Kidney capillary endothelial cell (primary cell): ENCODE measurements around the gene PRKCZ.

Source experiments
- DNase-seq: peaks from one replicate; pipeline ENCODE4 v3.0.0-alpha.2; 2018; ENCODE audit warnings: low spot score

PRKCZ gene

DNA sequence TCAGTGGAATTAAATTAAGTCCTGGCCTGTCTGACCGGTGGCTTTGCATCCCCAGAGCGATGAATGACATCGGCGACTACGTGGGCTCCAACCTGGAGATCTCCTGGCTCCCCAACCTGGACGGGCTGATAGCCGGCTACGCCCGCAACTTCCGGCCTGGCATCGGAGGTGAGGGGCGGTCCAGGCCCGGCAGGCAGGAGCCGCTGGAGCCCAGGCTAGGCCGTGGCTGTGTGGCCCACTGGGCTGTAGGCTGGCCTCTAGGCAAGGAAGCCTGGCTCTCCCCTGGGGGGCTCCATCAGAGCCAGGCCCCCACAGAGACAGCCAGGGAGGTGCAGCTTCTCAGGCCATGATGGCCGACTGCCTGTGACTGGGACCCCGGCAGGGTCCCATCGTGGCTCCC is 25.3 kb upstream of the PRKCZ start:
- DNase-seq: no peak

DNA sequence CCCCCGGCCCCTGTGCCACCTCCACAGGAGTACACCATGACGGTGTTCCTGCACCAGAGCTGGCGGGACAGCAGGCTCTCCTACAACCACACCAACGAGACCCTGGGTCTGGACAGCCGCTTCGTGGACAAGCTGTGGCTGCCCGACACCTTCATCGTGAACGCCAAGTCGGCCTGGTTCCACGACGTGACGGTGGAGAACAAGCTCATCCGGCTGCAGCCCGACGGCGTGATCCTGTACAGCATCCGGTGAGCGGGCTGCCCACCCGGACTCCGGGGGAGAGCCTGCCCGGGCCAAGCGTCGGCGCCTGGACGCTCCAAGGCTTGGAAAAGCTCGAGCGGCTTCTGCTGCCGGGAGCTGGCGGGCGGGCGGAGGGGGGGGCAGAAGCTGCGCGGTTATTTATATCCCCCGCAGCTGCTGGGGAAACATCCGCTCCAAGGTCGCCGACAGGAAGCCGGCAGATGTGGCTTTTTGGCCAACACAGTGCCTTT is 24.7 kb upstream of the PRKCZ start:
- DNase-seq: peak; percentile 71

DNA sequence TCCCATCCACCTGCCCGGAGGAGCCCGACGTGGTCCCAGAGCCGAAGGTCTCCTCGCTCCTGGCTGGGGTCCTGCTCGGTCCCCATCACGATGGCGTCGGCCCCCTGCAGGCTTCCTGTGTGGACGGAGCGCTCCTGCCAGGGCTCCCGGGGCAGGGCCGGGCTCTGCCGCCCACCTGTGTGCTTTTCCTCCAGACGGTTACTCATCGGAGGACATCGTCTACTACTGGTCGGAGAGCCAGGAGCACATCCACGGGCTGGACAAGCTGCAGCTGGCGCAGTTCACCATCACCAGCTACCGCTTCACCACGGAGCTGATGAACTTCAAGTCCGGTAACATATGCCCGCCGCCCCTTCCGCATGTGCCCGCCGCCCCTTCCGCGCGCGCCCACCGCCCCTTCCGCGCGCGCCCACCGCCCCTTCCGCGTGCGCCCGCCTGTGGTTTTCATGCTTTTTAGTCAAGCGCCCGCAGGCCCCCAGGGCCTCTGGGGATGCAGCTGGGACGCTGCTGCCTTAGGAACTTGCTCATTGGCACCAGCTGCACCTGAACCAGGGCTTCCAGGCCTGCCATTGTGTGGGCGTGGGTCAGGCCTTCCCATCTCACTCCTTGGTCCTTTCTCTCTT is 22.1 kb upstream of the PRKCZ start:
- DNase-seq: no peak

DNA sequence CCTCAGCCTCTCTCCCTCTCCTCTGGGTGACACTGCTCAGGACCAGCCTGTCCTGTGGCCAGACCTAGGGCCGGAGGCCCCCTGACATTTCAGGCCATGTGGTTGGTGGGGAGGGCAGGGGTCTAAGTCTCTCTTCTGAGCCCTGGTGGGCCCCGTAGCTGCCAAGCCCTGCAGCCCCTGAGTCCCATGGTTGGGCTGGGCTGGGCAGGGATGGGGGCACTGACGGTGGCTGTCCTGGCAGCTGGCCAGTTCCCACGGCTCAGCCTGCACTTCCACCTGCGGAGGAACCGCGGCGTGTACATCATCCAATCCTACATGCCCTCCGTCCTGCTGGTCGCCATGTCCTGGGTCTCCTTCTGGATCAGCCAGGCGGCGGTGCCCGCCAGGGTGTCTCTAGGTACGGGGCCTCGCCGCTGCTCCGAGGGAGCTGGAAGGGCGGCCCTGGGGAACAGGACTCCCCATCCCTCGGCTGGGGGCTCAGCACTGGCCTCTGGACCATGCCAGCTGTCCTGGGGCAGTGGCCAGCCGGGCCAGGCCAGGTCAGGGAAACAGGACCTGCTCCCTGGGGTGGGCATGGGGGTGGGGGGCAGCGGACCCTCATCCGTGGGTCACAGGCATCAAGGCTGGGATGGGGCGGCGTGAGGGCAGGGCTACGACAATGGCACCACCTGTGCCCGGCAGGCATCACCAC is 21.2 kb upstream of the PRKCZ start:
- DNase-seq: no peak

DNA sequence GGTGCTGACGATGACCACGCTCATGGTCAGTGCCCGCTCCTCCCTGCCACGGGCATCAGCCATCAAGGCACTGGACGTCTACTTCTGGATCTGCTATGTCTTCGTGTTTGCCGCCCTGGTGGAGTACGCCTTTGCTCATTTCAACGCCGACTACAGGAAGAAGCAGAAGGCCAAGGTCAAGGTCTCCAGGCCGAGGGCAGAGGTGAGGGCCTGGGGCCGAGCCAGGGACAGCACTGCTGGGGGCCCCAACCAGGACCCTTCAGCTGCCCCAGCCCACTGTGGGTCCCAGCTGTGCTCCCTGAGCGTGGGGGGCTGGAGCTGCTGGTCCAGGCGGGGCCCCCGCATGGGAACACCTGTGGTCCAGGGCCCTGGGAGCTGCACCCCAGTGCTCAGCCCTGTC is 20.6 kb upstream of the PRKCZ start:
- no peak for DNase-seq

DNA sequence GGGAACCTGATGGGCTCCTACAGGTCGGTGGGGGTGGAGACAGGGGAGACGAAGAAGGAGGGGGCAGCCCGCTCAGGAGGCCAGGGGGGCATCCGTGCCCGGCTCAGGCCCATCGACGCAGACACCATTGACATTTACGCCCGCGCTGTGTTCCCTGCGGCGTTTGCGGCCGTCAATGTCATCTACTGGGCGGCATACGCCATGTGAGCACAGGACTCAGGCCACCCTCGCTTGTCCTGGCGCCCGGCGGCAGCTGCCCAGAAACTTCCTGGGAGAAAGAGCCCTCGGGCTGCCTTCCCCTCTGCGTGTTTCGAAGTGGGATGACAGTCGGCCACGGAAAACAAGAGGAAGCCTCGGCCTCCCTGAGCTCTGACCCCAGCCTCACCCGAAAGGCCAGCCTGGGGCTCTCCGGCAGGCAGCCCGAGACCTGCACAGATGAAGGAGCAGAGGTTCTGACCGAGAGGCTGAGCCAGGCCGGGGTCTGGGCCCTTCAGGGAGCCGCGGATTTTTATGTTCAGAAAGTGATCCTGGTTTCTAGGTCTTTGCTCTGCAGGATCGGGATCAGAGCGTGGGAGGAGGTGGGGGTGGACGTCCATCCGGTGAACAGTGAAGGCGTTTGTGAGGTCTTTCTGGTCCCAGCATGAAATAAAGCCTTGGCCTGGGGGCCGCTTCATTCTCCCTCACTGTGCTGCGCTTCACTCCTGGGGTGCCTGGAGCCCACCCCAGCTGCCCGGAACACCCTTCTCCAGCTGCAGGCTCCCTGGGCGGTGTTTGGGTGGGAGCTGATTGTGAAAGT is 19.9 kb upstream of the PRKCZ start:
- DNase-seq: no peak

DNA sequence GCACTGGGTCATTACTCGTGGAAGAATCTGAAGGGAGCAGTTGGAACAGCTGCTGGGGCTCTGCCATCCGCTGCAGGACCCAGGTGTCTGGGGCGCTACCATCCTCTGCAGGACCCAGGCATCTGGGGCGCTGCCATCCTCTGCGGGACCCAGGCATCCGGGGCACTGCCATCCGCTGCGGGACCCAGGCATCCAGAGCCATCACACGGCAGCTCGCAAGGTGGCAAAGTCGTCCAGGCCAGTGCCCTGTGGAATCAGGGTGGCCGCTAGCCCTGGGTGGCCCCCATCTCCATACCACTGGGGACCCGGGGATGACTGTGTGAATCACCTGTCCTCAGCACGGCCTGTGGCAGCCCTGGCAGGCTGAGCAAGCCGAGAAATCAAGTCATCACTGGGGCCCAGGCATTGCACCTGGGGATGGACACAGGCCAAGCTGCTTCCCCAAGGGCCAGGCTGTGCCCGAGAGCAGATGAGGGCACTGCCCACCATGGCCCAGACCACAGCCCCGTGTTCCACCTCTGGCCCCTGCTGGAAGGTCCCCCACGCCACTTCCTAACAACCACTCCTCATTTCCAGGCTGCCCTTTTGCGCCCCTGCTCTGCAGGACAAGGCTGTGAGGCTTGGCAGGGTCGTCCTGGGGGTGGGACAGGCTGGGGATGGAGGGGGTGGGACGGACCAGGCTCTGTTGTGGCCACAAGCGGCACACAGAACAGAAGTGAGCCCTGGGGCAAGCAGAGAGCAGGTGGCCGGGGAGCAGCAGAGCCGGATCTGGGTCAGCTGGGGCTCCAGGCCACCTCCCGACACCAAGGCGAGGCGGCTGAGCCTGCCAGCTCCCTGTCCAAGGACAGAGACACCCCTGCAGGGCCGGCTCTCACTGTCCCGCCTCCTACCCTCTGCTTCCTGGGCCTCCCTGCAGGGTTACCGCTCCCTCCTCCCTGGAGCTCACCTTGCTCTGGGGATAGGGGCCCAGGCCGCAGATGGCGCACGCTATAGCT is 18.4 kb upstream of the PRKCZ start:
- no peak for DNase-seq

DNA sequence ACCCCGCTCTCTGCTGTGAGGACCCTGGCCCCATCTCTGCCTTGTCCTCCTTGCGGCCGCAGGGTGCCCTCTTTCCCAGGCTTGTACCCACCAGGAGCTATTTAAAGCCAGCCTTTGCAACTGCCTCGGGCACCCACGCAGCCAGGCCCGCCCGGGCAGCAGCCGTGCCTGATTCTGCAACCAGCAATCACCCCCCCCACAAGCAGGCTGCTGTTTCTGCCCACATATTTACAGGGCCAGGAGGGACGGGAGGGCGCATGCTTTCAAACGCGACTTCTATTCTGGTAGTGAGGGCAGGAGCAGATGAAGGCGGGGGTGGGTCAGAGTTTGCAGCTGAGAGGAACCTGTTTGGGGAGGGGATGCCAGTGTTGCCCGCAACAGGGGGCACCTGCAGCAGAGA is 17.5 kb upstream of the PRKCZ start:
- no peak for DNase-seq

DNA sequence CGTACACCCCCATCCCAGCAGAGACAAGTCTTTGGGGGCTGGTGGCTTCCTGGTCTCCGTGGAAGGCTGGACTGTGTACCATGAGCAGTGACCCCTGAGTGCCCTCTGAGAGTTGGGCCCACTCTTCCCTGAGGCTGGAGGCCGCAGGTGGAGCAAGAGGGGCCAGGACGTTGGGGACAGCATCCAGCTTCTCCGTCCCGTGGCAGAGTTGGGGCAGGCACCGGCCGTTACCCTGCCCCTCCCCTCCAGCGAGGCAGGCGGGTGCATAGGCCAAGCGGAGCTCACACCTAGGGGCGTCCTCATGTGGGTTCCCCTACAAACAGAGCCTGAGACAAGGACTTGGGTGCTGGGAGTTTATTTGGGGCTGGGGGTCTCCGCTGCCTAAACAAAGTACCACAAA is 17.0 kb upstream of the PRKCZ start:
- no peak for DNase-seq

DNA sequence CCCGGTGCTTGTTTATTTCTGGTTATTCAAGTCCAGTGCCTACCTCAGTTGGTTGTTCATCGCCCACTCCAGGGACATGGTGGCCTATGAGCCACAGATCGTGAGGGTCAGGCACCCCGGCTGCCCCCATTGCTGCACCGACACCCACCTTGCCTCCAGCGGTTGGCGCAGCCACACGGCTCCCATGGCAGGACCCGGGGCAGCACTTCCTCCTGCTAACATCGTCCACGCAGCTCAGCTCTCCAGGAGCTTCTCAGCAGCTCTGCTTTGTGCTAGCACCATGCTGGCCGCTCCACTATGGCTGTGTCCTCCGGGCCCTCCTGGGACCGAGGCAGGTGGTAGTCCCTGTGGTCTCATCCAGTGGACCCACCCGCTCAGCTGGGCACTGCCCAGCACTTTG is 13.9 kb upstream of the PRKCZ start:
- no peak for DNase-seq

DNA sequence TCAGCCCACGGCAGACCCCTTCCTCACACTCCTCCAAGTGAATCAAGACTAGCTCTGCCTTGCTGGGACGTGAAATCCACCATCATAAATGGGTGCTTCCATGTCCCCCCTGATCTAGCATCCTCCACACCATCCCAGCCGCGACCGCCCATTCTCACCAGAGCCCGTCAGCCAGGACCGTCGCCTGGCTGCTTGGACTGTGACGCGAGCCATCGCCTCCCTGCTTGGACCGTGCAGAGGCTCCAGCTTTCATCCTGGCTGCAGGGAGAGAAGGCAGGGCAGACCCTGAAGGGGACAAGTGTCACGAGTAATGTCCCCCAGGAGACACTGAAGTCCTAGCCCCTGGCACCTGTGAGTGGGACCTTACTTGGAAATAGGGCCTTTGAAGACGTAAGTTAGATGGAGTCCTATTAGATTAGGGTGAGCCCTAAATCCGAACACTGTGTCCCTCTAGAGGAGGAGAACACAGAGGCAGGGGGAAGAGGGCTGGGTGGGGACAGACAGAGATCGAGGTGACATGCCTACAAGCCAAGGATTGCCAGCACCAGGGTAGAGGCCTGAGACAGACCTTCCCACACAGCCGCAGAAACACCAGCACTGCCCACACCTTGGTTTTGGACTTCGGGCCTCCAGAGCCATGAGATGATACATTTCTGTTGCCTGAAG is 12.8 kb upstream of the PRKCZ start:
- no peak for DNase-seq

DNA sequence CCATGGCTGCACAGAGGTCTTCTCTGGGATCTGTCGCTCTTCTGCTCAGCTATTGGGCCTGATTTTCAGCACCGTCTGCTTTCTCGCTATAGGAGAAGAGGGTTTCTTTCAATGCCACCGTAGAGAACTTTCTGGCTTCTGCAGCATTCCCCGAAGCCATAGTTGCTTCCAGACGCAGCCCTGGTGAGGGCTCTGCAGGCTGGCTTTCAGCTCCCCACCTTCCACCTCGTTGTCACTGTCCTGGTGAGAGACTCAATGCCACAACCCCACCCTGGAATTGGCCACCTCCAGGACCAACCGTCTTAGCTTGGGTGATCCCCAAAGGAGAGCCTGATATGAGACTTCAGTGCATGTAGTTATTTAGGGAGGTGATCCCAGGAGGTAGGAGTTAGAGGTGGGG is 12.0 kb upstream of the PRKCZ start:
- no peak for DNase-seq

DNA sequence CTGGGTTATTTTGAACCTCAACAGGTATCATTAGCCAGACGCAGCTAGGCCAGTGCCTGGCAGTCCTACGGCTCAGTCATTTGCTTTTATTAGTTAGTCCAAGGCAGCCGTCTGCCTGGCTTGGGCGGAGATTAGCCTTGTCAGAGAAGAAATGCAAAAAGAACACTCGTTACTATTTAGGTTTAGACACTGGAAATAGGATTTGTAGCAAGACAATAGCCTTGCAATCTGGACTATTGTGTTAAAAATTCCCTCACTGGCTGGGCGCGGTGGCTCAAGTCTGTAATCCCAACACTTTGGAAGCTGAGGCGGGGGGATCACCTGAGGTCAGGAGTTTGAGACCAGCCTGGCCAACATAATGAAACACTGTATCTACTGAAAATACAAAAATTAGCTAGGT is 11.0 kb upstream of the PRKCZ start:
- no peak for DNase-seq

DNA sequence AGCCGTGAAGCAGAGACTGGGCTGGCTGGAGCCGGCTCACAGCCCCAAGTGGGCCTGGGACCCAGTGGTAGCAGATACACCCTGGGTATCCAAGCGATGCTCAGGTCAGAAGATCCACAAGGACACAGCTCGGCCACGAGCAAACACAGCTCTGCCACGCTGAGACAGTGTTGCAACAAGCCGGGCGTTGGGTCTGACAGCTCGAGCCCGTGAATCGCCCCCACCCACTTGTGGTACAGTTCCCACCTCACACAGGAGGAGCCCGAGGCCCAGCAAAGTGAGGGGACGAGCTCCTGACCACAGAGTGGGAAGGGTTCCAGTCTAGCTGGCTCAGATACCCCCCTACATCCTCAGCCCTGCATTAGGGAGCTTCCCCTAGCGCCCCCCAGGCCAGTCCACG is 8.9 kb upstream of the PRKCZ start:
- DNase-seq: no peak

DNA sequence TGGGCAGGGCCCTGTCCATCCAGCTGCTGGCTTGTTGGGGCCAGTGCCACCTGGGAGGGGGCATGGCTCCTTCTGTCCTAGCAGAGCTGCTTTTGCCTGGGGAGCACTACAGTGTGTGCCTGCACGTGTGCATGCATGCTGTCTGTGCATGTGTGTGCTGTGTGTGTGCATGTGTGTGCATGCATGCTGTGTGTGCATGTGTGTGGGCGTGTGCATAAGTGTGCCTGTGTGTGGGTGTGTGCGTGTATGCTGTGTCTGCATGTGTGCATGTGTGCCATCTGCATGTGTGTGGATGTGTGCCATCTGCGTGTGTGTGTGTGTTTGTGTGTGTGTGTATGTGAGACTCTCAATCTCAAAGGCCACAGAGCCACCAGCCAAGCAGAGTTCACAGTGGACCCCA is 8.3 kb upstream of the PRKCZ start:
- DNase-seq: no peak

DNA sequence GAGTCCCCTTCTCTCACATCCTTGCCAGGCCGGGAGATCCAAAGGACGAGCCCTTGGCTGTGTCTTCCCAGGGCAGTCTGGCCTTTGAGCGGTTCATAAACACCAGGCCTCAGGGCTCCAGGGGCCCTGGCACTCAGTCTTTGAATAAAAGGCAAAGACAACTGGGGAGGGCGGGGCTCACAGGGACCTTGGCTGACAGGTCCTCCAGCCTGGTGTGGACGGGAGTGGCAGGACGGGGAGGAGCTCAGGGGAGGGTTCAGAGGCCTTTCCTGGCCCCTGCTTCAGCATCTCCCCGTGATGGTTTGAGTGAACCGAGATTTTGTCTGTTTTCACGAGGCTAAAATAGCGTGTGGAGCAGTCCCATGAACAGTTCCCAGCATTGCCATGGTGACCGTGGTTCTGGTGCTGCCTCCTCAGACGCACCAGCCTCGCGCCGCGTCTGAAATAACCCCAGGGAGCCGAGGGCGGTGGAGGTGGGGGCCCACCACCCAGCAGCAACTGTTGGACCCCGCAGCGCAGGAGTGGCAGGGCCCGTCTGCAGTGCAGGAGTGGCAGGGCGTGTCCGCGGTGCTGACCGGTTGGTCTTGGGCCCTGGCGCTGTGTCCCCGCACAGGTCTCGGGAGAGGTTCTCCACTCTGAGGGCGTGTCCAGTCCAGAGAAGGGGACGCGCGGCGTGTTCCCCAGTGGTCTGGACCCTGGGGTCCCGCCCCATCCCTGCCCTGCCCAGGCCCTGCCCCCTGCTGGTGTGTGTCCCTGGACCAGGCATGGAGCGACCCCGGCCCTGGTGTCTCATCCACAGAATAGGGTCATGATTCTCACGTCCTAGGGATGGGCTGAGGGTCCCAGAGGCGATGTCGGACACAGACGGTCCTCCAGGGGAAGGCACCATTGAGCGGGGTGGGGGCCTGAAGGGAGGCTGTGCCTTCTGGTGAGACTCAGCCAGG is 7.1 kb upstream of the PRKCZ start:
- DNase-seq: no peak

DNA sequence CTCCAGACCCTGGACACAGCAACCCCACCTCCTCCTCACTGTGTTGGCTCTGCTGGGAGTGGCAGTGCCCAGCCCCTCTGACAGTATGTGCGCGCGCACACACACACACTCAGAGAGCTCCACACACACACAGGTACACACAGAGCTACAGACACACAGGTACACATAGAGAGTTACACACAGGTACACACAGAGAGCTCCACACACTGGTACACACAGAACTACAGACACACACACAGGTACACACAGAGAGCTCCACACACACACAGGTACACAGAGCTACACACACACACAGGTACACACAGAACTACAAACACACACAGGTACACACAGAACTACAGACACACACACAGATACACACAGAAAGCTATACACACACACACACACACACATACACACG is 6.3 kb upstream of the PRKCZ start:
- no peak for DNase-seq

DNA sequence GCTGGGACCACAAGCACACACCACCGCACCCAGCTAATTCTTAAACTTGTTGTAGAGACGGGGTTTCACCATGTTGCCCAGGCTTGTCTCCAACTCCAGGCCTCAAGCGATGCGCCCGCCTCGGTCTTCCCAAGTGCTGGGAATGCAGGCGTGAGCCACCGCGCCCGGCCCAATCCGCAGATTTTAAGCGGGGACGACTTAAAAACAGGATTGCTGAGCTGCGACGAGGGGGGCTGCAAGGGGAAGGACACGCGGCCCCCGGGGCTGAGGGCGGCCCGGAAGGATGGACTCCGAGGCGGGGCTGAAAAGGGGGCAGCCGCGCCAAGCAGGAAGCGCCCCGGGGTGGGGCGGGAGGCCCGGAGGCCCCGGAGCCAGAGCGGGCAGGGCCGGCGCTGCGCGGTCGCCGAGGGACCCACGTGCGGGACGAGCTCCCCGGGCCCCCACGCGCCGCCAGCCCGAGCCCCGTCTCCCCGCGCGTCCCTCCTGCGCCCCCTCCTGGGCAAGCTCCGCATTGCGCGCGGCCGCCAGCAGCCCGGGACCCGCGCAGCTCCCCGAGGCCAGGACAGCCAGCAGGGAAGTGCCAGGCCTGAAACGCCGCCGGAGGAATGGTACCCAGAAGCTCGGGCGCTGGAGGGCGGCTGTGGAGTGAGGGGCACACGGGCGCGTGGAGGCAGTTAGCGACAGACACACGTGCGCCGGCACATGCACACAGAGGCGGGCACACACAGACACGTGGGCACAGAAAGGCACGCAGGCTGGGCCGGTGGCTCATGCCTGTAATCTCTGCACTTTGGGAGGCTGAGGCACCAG is 5.5 kb upstream of the PRKCZ start:
- DNase-seq: peak; percentile 43

DNA sequence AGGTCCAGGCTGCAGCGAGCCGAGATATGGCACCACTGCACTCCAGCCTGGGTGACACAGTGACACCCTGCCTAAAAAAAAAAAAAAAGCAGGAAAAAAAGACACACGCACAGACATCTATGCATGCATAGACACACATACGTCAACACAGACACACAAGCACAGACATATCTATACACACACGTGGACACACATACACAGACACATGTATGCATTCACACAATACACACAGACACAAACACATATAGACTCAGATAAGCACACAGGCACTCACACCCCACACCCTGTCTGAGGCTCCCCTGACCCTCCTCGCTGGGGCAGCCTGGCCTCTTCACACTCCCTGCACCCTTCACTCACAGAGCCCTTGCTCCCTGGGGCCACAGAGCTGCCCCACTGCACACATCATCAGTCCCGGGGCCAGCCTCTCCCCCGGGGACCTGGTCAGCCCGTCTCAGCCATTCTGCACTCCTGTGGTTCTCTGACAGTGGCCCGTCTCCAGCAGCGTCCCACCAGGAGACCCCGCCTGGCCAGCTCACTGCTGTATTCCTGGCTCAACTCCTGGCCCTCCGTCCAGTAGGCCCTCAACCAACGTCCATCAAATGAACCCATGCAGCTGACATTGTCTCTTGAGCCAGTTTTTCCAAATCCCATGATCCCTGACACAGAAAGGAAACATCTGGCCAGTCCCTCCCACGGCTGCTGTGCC is 4.6 kb upstream of the PRKCZ start:
- DNase-seq: peak; percentile 15
